ENCODE results near the gene GOLGA2. TPM values are rescaled to one million over a fixed set of nuclear protein-coding genes. Genes with fewer than 3 reads are reported as not detected.

The GOLGA2 gene
- total RNA-seq, 1 experiment from 2014 or later: 51.0 TPM

DNA sequence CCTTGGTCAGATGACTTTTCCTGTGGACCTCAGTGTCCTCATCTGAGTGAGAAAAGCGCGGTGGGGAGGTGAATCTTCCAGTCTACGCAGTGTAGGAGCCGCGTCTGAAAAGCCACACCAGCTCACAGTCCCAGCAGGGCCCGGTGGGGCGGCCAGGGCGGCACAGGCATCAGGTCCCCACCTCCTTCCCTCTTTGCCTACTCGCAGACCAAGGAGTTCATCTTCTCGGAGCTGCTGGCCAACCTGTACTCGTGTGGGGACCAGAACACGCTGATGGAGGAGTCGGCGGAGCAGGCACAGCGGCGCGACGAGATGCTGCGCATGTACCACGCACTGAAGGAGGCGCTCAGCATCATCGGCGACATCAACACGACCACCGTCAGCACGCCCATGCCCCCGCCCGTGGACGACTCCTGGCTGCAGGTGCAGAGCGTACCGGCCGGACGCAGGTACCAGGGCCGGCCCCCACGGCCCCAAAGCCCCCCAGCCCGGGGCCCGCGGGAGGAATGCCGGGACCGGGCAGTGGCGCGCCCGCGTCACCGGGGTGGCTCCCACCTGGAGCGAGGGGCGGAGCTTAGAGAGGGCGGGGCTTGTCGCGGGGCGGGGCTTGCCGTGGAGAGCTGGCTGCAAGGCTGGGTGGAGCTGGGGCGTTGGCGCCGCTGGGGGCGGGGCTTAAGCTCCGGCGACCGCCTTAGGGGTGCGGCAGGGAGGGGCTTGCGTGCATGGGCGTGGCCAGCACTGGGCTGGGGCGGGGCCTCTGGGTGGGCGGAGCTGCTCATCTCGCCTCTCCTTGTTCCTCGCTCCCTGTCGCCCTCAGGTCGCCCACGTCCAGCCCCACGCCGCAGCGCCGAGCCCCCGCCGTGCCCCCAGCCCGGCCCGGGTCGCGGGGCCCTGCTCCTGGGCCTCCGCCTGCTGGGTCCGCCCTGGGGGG, 25.6 kb downstream of the GOLGA2 start:
- peaks cover 4% of the 10 kb centered on the region for H3K23me2 ChIP-seq (ENCODE audit: insufficient read length, low read depth, low read length, poor library complexity, severe bottlenecking)
- no peak overlapping the region for H2BK15ac ChIP-seq (ENCODE audit: low read depth, low read length)
- no peak overlapping the region for H2BK120ac ChIP-seq (ENCODE audit: low read depth, low read length, poor library complexity, severe bottlenecking)
- H3K23ac ChIP-seq (ENCODE audit: insufficient read length, low read depth, low read length): no peak overlapping the region
- H3K14ac ChIP-seq (ENCODE audit: insufficient read depth, low read length): 0 out of 2 replicates have a peak overlapping the region, but pooled peaks have one; percentile 10
- H2AK5ac ChIP-seq (ENCODE audit: insufficient read length, low read length): no peak overlapping the region
- no peak overlapping the region for H4K5ac ChIP-seq (ENCODE audit: insufficient read length, low read depth, low read length)
- no peaks in the 10 kb centered on the region for H4K20me1 ChIP-seq (ENCODE audit: control insufficient read depth, insufficient read depth, insufficient read length)
- Mint-ChIP-seq H3K27me3 (ENCODE audit: low read depth) (peaks cover 6% of the 10 kb centered on the region), H3K36me3 (ENCODE audit: insufficient read depth in 1 of 3, low read depth in 3 of 3) (peaks cover 18 to 28% (median 21%) of the 10 kb centered on the region in 3 experiments), H3K27ac (peak overlapping the region in 1 of 3 experiments; percentile 77; a peak in 2 of 7 replicates), H3K4me1 (peaks cover 20 to 38% of the 10 kb centered on the region in 2 experiments), H3K4me3 (peak overlapping the region; percentile 77 to 83), H3K9me3 (no peaks in the 10 kb centered on the region; a peak in 1 of 5 replicates)
- H3T11ph ChIP-seq (ENCODE audit: low read length): no peak overlapping the region
- H3K4ac ChIP-seq (ENCODE audit: low read depth, low read length): no peak overlapping the region
- no peak overlapping the region for H2BK20ac ChIP-seq (ENCODE audit: low read depth, low read length, poor library complexity, severe bottlenecking)
- no peak overlapping the region for H3K27ac ChIP-seq (ENCODE audit: insufficient read length, low read depth, low read length)
- no peaks in the 10 kb centered on the region for H3K9me3 ChIP-seq (ENCODE audit: control insufficient read depth, low read depth, low read length)
- H3K9ac ChIP-seq (ENCODE audit: extremely low read depth, insufficient read length, low read length): no peak overlapping the region
- no peak for TF ChIP-seq CTCF (conservative IDR thresholded peaks at IDR 0.05)
- peaks cover 3% of the 10 kb centered on the region for H3K79me2 ChIP-seq (ENCODE audit: insufficient read depth, low read length)
- no peak overlapping the region for H3K18ac ChIP-seq (ENCODE audit: insufficient read length, low read depth, low read length)
- H3K27me3 ChIP-seq (ENCODE audit: insufficient read depth, low read length): no peaks in the 10 kb centered on the region
- H3K79me1 ChIP-seq (ENCODE audit: insufficient read depth, low read depth, low read length, poor library complexity, severe bottlenecking): no peaks in the 10 kb centered on the region
- H3K4me2 ChIP-seq (ENCODE audit: insufficient read depth, insufficient read length, low read length): peak overlapping the region; percentile 58
- H2AFZ ChIP-seq (ENCODE audit: low read length): no peak overlapping the region
- H3K4me1 ChIP-seq (ENCODE audit: insufficient read depth, low read length): peaks cover 5% of the 10 kb centered on the region; the same call in 1 of the 2 replicates
- H4K8ac ChIP-seq (replicated peaks; ENCODE audit: insufficient read length, low read depth, low read length): no peak overlapping the region
- H3K56ac ChIP-seq (ENCODE audit: insufficient read length, low read depth, low read length): no peak overlapping the region
- no peak overlapping the region for H2BK12ac ChIP-seq (ENCODE audit: insufficient read length, low read depth, low read length)
- peak; percentile 96 for DNase-seq
- H2BK5ac ChIP-seq (ENCODE audit: insufficient read length, low read length): no peak overlapping the region
- no CpG with 5 or more reads among the region's 81 CpGs for WGBS (ENCODE audit: extremely low coverage, insufficient read length, low lambda C conversion rate)
- no peak overlapping the region for H4K91ac ChIP-seq (ENCODE audit: insufficient read length, low read depth, low read length)
